Measurements from ENCODE around the gene YOD1. TPM values are rescaled to one million over a fixed set of nuclear protein-coding genes. Genes with fewer than 3 reads are reported as not detected.

The YOD1 gene
- total RNA-seq, 4 donors from 2014 or later: 11.6 to 17.7 (median 13.5) TPM

DNA sequence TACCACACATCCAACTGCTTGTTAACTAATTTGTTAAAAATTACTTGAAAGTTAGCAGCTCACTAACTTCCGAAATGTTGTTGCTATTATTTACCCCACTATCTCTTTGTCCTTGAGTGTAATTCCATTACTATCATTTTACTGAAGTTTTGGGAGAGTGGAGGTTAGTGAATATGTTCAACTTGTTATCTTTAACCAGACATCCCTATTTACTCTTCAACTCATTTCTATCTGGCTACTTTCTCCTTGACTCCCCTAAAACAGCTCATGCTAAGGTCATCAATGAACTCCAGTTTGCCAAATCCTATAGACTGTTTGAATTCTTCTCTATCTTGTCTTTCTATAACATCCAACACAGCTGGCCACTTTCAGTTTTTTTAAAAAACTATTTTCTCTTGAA, 14.1 kb downstream of the YOD1 start:
- H3K9me3 ChIP-seq: no peaks in the 10 kb centered on the region
- peaks cover 11 to 13% of the 10 kb centered on the region in 2 donors for H3K4me1 ChIP-seq
- no peaks in the 10 kb centered on the region for H3K27me3 ChIP-seq
- DNase-seq: no peak
- no peak overlapping the region for H3K4me3 ChIP-seq (replicated peaks in 1 of 3)
- intact Hi-C loops (cut with DNase I): no loop called here
- no peak overlapping the region for H3K27ac ChIP-seq
- 97% methylated on average over 1 of the region's 1 CpG for WGBS, 2 donors
- TF ChIP-seq CTCF (IDR thresholded peaks at IDR 0.05): no peak
- TF ChIP-seq POLR2A (IDR thresholded peaks at IDR 0.05): no peak
- H3K36me3 ChIP-seq: no peaks in the 10 kb centered on the region

DNA sequence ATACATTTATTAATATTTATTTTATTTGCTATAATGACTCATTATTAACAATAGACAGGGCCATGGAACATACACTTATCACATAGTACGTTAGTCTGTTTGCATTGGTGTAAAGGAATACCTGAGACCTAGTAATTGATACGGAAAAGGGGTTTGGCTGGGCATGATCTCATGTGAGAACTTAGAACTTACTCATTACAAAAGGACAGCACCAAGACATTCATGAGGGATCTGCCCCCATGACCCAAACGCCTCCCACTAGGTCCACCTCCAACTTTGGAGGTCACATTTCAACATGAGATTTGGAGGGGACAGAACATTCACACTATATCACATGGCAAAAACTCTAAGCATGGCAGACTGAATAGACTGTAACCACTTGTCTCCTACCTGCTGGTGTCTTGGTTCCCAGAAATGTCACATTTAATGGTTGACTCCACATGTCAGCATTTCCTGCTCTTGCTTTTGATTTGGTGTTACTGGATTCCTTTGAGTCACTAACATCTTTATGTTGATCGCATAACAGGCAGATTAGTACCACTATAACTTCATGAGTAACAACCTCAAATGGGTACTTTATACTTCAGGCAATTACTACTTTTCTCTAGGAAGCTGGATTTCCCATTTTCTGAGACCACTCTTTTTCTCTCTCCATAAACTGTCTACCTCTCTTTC, 15.0 kb downstream of the YOD1 start:
- H3K36me3 ChIP-seq: no peaks in the 10 kb centered on the region
- no peaks in the 10 kb centered on the region for H3K27me3 ChIP-seq
- 76 to 96% methylated on average over 4 of the region's 4 CpGs for WGBS, 2 donors
- TF ChIP-seq CTCF (IDR thresholded peaks at IDR 0.05) (no peak), POLR2A (IDR thresholded peaks at IDR 0.05) (no peak)
- DNase-seq: no peak
- intact Hi-C loops (cut with DNase I): no loop called here
- no peaks in the 10 kb centered on the region for H3K9me3 ChIP-seq
- no peak overlapping the region for H3K27ac ChIP-seq
- peaks cover 17 to 18% of the 10 kb centered on the region in 2 donors for H3K4me1 ChIP-seq
- H3K4me3 ChIP-seq (replicated peaks in 1 of 3): no peak overlapping the region

DNA sequence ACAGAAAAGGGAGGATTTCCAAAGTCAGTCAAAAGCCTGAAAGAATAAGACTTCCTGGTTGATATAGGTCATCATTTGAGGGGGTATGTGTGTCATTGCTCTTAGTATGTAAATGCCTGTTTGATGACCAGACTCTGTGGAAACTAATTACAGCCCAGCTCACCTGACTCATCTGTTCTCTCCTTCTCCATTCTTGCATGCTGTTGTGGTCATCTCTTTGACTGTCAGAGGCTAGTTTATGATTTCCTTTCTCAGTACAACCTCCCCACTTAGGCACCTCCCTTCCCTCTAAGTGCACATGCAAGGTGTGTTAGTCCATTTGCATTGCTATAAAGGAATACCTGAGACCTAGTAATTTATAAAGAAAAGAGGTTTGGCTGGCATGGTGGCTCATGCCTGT, 16.0 kb downstream of the YOD1 start:
- no peaks in the 10 kb centered on the region for H3K27me3 ChIP-seq
- H3K36me3 ChIP-seq: no peaks in the 10 kb centered on the region
- H3K4me1 ChIP-seq: peaks cover 18 to 20% of the 10 kb centered on the region in 2 donors
- intact Hi-C loops (cut with DNase I): no loop called here
- no peak overlapping the region for H3K4me3 ChIP-seq (replicated peaks in 1 of 3)
- H3K27ac ChIP-seq: no peak overlapping the region
- TF ChIP-seq CTCF (IDR thresholded peaks at IDR 0.05) (no peak), POLR2A (IDR thresholded peaks at IDR 0.05) (no peak)
- no peaks in the 10 kb centered on the region for H3K9me3 ChIP-seq
- no peak for DNase-seq

DNA sequence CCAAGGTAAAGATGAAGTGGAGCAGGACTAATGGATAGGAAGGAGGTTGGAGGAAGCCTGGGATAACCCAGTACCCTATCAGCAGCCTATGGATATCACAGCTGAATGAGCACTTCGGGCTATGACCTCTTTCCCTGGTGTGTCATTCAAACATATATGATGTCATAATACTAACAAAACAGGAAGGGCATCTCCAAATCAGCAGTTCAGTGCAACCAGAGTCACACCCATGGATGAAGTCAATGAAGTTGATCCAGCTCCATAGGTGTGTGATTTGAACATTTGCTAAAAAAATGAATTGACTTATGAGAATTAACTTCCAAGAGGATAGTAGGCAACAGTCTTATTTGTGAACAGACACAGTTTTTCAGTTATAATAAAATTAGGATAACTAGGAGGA, 16.8 kb downstream of the YOD1 start:
- 68 to 88% methylated on average over 1 of the region's 1 CpG for WGBS, 2 donors
- Histone ChIP-seq H3K4me3 (replicated peaks in 1 of 3) (no peak overlapping the region), H3K27ac (no peak overlapping the region), H3K27me3 (no peaks in the 10 kb centered on the region), H3K4me1 (peaks cover 18 to 20% of the 10 kb centered on the region in 2 donors), H3K9me3 (no peaks in the 10 kb centered on the region), H3K36me3 (no peaks in the 10 kb centered on the region)
- TF ChIP-seq POLR2A (IDR thresholded peaks at IDR 0.05) (no peak), CTCF (IDR thresholded peaks at IDR 0.05) (no peak)
- intact Hi-C loops (cut with DNase I): no loop called here
- DNase-seq: no peak

DNA sequence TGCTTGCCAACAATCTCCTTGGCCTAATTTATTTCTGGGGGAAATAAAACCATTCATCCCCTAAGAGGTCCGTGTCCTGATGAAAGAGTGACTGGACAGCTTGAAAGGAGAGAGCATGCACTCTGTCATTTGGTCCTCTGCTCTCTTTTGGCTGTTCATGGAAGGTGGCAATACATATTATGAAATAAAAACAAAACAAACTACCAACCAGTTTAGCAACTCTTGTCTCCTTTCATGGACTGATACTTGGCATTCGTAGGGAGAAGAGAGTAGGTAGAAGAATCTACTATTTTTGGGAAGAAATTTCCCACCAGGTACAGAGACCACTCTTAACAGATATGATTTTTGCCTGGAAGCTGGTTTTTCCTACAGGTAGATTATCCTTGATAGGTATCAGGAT, 17.7 kb downstream of the YOD1 start:
- TF ChIP-seq POLR2A (IDR thresholded peaks at IDR 0.05) (no peak), CTCF (IDR thresholded peaks at IDR 0.05) (no peak)
- intact Hi-C loops (cut with DNase I): no loop called here
- WGBS, 2 donors: 32 to 37% methylated on average over 2 of the region's 2 CpGs
- Histone ChIP-seq H3K4me1 (peaks cover 18 to 20% of the 10 kb centered on the region in 2 donors), H3K9me3 (no peaks in the 10 kb centered on the region), H3K27me3 (no peaks in the 10 kb centered on the region), H3K27ac (peak overlapping the region; percentile 67 to 86 (median 80)), H3K4me3 (replicated peaks in 1 of 3) (no peak overlapping the region), H3K36me3 (no peaks in the 10 kb centered on the region)
- DNase-seq: no peak

Data from thyroid gland (tissue), 4 donors.